HEK293 (cell line): ENCODE data around the gene HYOU1.
A peak's percentile ranks its signal among the peaks of the same experiment; 100 is the strongest.

Experiments
- CTCF ChIA-PET: fragments of 350-600 bp; formaldehyde crosslinking; extraction: SDS; loops from one replicate; lab custom pipeline; 2021; ENCODE audit warnings: antibody characterized with exemption; lab: Yijun Ruan, JAX
- POLR2A ChIA-PET: fragments of 300-600 bp; formaldehyde crosslinking; extraction: SDS; loops from one replicate; lab custom pipeline; 2020; ENCODE audit warnings: antibody characterized with exemption, inconsistent platforms; lab: Yijun Ruan, JAX
- H3K27ac ChIP-seq: fragments of 200-500 bp; sonication (Bioruptor generic); 2 replicates; pipeline ENCODE4 v1.5.1; 2014; ENCODE audit warnings: low read depth, low read length, control low read depth, inconsistent platforms; ENCODE audit errors: extremely low read depth
- H3K36me3 ChIP-seq, 2 experiments: fragments of 200-500 bp in 1 of 2; sonication (Bioruptor generic) in 1 of 2; 1 replicate in 1 of 2; 2 replicates in 1 of 2; pipeline ENCODE4 v1.5.1; 2014 to 2017; ENCODE audit warnings: inconsistent platforms in 2 of 2, low read length in 2 of 2; ENCODE audit not compliant: control insufficient read depth in 2 of 2, insufficient read depth in 1 of 2
- H3K4me1 ChIP-seq: fragments of 200-500 bp; sonication (Bioruptor generic); 2 replicates; pipeline ENCODE4 v1.5.1; 2014; ENCODE audit warnings: mild to moderate bottlenecking, low read length, inconsistent platforms; ENCODE audit not compliant: control insufficient read depth, insufficient read depth
- H3K4me3 ChIP-seq: 2 replicates; pipeline ENCODE4 v1.5.1; 2011; ENCODE audit warnings: low read depth, mild to moderate bottlenecking, control low read depth, low read length, moderate library complexity
- H3K9me3 ChIP-seq: fragments of 200-500 bp; sonication (Bioruptor generic); 2 replicates; pipeline ENCODE4 v1.5.1; 2014; ENCODE audit warnings: low read depth, low read length, inconsistent platforms; ENCODE audit not compliant: control insufficient read depth, insufficient read depth
- BCL11B ChIP-seq: fragments of 450-650 bp; formaldehyde crosslinking; IDR thresholded peaks from 2 replicates; pipeline ENCODE4 v1.5.1; 2016; ENCODE audit warnings: low read depth, missing biosample characterization, missing genetic modification characterization
- HOXC10 ChIP-seq: sonication (generic); formaldehyde crosslinking; IDR thresholded peaks from 2 replicates; pipeline ENCODE4 v1.8.1; 2023; ENCODE audit warnings: mild to moderate bottlenecking, missing genetic modification reagents
- RBAK ChIP-seq: fragments of 450-650 bp; formaldehyde crosslinking; IDR thresholded peaks from 2 replicates; pipeline ENCODE4 v1.5.1; 2016; ENCODE audit warnings: missing biosample characterization, missing genetic modification characterization
- REPIN1 ChIP-seq: fragments of 450-650 bp; formaldehyde crosslinking; IDR thresholded peaks from 2 replicates; pipeline ENCODE4 v1.5.1; 2017; ENCODE audit warnings: missing biosample characterization, missing genetic modification characterization, low read depth
- SP2 ChIP-seq: fragments of 450-650 bp; formaldehyde crosslinking; IDR thresholded peaks from 2 replicates; pipeline ENCODE4 v1.5.1; 2016; ENCODE audit warnings: missing biosample characterization, missing genetic modification characterization
- SP7 ChIP-seq: fragments of 450-650 bp; formaldehyde crosslinking; IDR thresholded peaks from 2 replicates; pipeline ENCODE4 v1.5.1; 2016; ENCODE audit warnings: missing biosample characterization, missing genetic modification characterization
- ZFP37 ChIP-seq: fragments of 450-650 bp; formaldehyde crosslinking; IDR thresholded peaks from 2 replicates; pipeline ENCODE4 v1.5.1; 2016; ENCODE audit warnings: missing biosample characterization, missing genetic modification characterization
- ZNF214 ChIP-seq: fragments of 450-650 bp; formaldehyde crosslinking; IDR thresholded peaks from 2 replicates; pipeline ENCODE4 v1.5.1; 2017; ENCODE audit warnings: missing biosample characterization, mild to moderate bottlenecking, missing genetic modification characterization, borderline replicate concordance
- ZNF248 ChIP-seq: fragments of 450-650 bp; formaldehyde crosslinking; IDR thresholded peaks from 2 replicates; pipeline ENCODE4 v1.5.1; 2017; ENCODE audit warnings: missing biosample characterization, missing genetic modification characterization
- ZNF274 ChIP-seq, 2 experiments: fragments of 200-500 bp in 1 of 2; fragments of 450-650 bp in 1 of 2; sonication (Bioruptor generic) in 1 of 2; formaldehyde crosslinking in 1 of 2; IDR thresholded peaks; 2 replicates each; pipeline versions ENCODE4 v1.5.1 to v1.6.1; 2014 to 2016; ENCODE audit warnings: borderline replicate concordance in 1 of 2, inconsistent platforms in 1 of 2, low read length in 1 of 2, missing biosample characterization in 1 of 2, missing genetic modification characterization in 1 of 2
- ZNF391 ChIP-seq: fragments of 450-650 bp; formaldehyde crosslinking; IDR thresholded peaks from 2 replicates; pipeline ENCODE4 v1.5.1; 2016; ENCODE audit warnings: low read depth, missing biosample characterization, missing genetic modification characterization, borderline replicate concordance
- ZNF423 ChIP-seq: fragments of 450-650 bp; formaldehyde crosslinking; IDR thresholded peaks from 2 replicates; pipeline ENCODE4 v1.5.1; 2016; ENCODE audit warnings: missing biosample characterization, missing genetic modification characterization
- ZNF544 ChIP-seq: fragments of 450-650 bp; formaldehyde crosslinking; IDR thresholded peaks from 2 replicates; pipeline ENCODE4 v1.5.0; 2017; ENCODE audit warnings: missing biosample characterization, missing genetic modification characterization
- ZNF549 ChIP-seq: fragments of 450-650 bp; IDR thresholded peaks from 2 replicates; pipeline ENCODE4 v1.5.1; 2018; ENCODE audit warnings: missing biosample characterization, missing genetic modification characterization, mild to moderate bottlenecking, inconsistent platforms, moderate library complexity
- ZNF623 ChIP-seq: fragments of 450-650 bp; formaldehyde crosslinking; IDR thresholded peaks from 2 replicates; pipeline ENCODE4 v1.5.1; 2016; ENCODE audit warnings: missing biosample characterization, missing genetic modification characterization
- ZNF624 ChIP-seq: fragments of 450-650 bp; formaldehyde crosslinking; IDR thresholded peaks from 2 replicates; pipeline ENCODE4 v1.5.1; 2017; ENCODE audit warnings: missing biosample characterization, missing genetic modification characterization
- ZNF629 ChIP-seq: fragments of 450-650 bp; formaldehyde crosslinking; IDR thresholded peaks from 2 replicates; pipeline ENCODE4 v1.5.1; 2017; ENCODE audit warnings: missing biosample characterization, missing genetic modification characterization
- ZXDB ChIP-seq: fragments of 450-650 bp; formaldehyde crosslinking; IDR thresholded peaks from 2 replicates; pipeline ENCODE4 v1.5.1; 2016; ENCODE audit warnings: missing biosample characterization, missing genetic modification characterization
- TF ChIP-seq, protein P1 (sequence below): fragments of 450-650 bp; formaldehyde crosslinking; IDR thresholded peaks from 2 replicates; pipeline ENCODE4 v1.5.1; 2016; ENCODE audit warnings: missing biosample characterization, missing genetic modification characterization
- TF ChIP-seq, protein P2 (sequence below): fragments of 450-650 bp; formaldehyde crosslinking; optimal IDR thresholded peaks from 2 replicates; pipeline ENCODE3; 2016; ENCODE audit warnings: missing biosample characterization, mild to moderate bottlenecking, missing genetic modification characterization

HYOU1 gene

DNA sequence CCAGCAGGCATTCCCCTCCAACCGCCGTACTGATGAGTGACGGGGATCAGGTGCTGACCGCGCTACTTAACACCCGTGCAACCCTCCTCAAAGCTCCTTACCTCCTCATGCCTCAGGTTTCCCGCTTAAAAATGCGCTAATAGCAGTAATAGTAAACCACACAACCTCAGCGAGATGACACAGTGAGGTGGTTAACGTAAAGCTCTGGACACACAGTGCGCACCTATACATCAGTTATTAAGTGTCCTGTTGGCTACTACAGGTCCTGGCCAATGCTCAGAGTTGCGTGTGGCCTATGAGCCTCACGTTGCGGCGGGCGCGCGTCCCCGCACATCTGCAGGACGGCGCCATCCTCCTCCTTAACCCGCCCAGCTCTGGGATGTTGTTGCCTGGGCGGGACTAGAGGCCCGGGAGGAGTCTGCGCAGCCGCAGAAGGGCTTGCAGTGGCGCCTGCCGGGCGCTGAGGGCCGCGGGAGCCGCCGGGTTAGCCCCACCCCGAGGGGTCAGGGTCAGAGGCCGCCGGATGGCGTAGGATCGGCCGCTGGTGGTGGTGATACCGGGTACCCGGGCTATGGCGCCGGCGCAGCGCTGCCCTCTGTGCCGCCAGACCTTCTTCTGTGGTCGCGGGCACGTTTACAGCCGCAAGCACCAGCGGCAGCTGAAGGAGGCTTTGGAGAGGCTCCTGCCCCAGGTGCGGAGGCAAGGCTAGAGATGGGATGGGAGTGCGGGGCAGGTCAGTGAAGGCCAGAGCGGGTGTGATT, 59.2 kb downstream of the HYOU1 start, which contains the start of gene CENATAC (continued):
- no peak for TF ChIP-seq ZNF274 (IDR thresholded peaks at IDR 0.05; ENCODE audit: low read length)
- TF ChIP-seq ZNF274 (tag by site-specific recombination; IDR thresholded peaks at IDR 0.05; ENCODE audit: borderline replicate concordance): no peak
- TF ChIP-seq, protein P1, sequence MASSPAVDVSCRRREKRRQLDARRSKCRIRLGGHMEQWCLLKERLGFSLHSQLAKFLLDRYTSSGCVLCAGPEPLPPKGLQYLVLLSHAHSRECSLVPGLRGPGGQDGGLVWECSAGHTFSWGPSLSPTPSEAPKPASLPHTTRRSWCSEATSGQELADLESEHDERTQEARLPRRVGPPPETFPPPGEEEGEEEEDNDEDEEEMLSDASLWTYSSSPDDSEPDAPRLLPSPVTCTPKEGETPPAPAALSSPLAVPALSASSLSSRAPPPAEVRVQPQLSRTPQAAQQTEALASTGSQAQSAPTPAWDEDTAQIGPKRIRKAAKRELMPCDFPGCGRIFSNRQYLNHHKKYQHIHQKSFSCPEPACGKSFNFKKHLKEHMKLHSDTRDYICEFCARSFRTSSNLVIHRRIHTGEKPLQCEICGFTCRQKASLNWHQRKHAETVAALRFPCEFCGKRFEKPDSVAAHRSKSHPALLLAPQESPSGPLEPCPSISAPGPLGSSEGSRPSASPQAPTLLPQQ (tag by site-specific recombination): peak; percentile 76
- peak; percentile 57 for TF ChIP-seq SP7 (tag by site-specific recombination)
- TF ChIP-seq SP2 (tag by site-specific recombination): peak; percentile 82
- 0 out of 2 replicates have a peak, but pooled peaks have one; percentile 38 for TF ChIP-seq ZNF629 (tag by site-specific recombination)
- TF ChIP-seq, all 188 proteins: peak for 39

DNA sequence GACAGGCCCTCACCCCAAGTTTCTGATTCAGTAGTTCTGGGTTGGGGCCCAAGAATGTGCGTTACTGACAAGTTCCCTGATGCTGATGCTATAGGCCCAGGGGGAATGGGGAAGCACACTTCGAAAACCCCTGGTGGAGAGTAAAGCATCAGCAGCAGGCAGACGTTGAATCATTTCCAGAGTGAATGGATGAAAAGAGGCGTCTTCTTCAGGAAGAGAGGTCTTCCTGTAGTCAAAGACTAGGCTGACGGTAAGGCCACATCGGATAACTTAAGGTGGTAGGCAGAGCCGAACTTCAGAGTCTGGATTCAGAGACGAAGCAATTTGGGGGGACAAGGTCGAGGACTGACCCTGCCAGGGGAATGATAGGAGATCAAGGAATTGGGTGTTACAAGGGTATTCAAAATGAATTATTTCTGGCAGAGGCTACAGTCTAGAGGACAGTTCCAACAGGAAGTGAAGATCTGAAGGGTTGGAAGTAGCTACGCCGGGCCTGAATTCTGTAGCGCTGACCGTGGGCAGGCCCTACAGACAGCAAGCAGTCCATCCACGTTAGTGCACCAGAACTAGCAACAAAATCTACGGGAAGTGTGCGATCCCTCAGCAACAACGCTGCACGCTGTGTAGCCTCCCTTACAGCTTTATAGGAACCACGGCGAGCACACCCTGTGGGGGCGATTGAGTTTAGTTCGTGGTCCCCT, 59.9 kb downstream of the HYOU1 start:
- Histone ChIP-seq H3K4me3 (peak overlapping the region; percentile 94), H3K9me3 (no peaks in the 10 kb centered on the region), H3K36me3 (peaks cover 11 to 24% of the 10 kb centered on the region in 2 experiments; a peak in 2 of 3 replicates), H3K4me1 (no peaks in the 10 kb centered on the region), H3K27ac (peak overlapping the region; percentile 53; the same call in 1 of the 2 replicates)
- ChIA-PET CTCF (interaction anchor here (0.6 to 2.1 kb wide), 6 partner anchors 12 to 377 kb away, joined by 3 to 8 read pairs (median 4); partner anchors contain the start of genes RPS25 and TRAPPC4), POLR2A (interaction anchor here (0.6 to 1.6 kb wide), 17 partner anchors 8 to 386 kb away, joined by 3 to 15 read pairs (median 3); partner anchors contain the start of genes HINFP, HMBS, RPS25 and TRAPPC4)
- TF ChIP-seq, protein P2, sequence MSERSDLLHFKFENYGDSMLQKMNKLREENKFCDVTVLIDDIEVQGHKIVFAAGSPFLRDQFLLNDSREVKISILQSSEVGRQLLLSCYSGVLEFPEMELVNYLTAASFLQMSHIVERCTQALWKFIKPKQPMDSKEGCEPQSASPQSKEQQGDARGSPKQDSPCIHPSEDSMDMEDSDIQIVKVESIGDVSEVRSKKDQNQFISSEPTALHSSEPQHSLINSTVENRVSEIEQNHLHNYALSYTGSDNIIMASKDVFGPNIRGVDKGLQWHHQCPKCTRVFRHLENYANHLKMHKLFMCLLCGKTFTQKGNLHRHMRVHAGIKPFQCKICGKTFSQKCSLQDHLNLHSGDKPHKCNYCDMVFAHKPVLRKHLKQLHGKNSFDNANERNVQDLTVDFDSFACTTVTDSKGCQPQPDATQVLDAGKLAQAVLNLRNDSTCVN (tag by site-specific recombination): no peak
- TF ChIP-seq ZNF544 (tag by site-specific recombination) (no peak), REPIN1 (no peak), RBAK (tag by site-specific recombination) (no peak), ZNF248 (tag by site-specific recombination) (no peak), ZXDB (tag by site-specific recombination) (no peak), ZNF623 (no peak), ZNF214 (no peak), ZNF391 (tag by site-specific recombination) (no peak), BCL11B (no peak), ZNF423 (tag by site-specific recombination) (no peak), SP7 (tag by site-specific recombination) (no peak), ZNF624 (tag by site-specific recombination) (no peak), ZFP37 (tag by site-specific recombination) (no peak), HOXC10 (CRISPR knock-in tag) (no peak), ZNF549 (tag by site-specific recombination) (no peak)
